ENCODE results near the gene VDR.

DNA sequence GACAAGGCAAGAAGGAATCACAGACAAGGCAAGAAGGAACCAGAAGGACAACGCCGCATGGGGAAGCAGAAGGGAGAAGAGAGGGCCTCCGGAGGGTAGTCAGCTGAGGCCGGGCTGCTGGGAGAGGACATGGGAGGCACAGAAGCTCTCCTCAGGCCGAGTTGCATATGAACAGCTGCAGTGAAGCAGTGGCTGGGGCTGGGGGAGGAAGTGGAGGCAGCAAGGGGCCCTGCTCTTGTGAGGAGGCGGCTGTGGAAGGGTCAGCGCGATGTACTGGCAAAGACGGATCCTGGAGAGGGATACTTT lies 36.6 kb upstream of the VDR start:
- TF ChIP-seq, protein P1, sequence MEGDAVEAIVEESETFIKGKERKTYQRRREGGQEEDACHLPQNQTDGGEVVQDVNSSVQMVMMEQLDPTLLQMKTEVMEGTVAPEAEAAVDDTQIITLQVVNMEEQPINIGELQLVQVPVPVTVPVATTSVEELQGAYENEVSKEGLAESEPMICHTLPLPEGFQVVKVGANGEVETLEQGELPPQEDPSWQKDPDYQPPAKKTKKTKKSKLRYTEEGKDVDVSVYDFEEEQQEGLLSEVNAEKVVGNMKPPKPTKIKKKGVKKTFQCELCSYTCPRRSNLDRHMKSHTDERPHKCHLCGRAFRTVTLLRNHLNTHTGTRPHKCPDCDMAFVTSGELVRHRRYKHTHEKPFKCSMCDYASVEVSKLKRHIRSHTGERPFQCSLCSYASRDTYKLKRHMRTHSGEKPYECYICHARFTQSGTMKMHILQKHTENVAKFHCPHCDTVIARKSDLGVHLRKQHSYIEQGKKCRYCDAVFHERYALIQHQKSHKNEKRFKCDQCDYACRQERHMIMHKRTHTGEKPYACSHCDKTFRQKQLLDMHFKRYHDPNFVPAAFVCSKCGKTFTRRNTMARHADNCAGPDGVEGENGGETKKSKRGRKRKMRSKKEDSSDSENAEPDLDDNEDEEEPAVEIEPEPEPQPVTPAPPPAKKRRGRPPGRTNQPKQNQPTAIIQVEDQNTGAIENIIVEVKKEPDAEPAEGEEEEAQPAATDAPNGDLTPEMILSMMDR (conservative IDR thresholded peaks at IDR 0.05 in 1 of 2, IDR thresholded peaks at IDR 0.05 in 1 of 2; ENCODE audit: low read depth in 1 of 2, low read length in 2 of 2) = no peak
- no peak for TF ChIP-seq EZH2 (IDR thresholded peaks at IDR 0.05; ENCODE audit: low read length, missing control alignments)
